Keratinocyte (primary cell): Measurements from ENCODE around the gene MYO1D. TPM values are rescaled to one million over a fixed set of nuclear protein-coding genes. Genes with fewer than 3 reads are reported as not detected.

Source experiments
- DNase-seq: peaks from one replicate; pipeline ENCODE4 v3.0.0-alpha.2; 2011; ENCODE audit warnings: low read depth, missing footprints, low spot score
- FAIRE-seq: peaks from 2 replicates; lab custom pipeline; 2011; peaks lifted over from hg19 to GRCh38; lab: Jason Lieb, UNC
- H2AFZ ChIP-seq: 2 replicates; pipeline ENCODE4 v1.6.0; 2012; ENCODE audit warnings: low read length, control low read depth, inconsistent platforms; ENCODE audit not compliant: control insufficient read depth
- H3K27ac ChIP-seq: 2 replicates; pipeline ENCODE4 v1.5.1; 2011; ENCODE audit warnings: low read length; ENCODE audit not compliant: control insufficient read depth, insufficient read depth
- H3K27me3 ChIP-seq: 3 replicates; pipeline ENCODE4 v1.6.0; 2011; ENCODE audit warnings: low read length; ENCODE audit not compliant: control insufficient read depth, insufficient read depth; ENCODE audit errors: extremely low read depth
- H3K36me3 ChIP-seq, 2 experiments: 2 replicates in 1 of 2; 3 replicates in 1 of 2; pipeline ENCODE4 v1.5.1; 2011; ENCODE audit warnings: low read length in 2 of 2, mild to moderate bottlenecking in 1 of 2; ENCODE audit not compliant: control insufficient read depth in 2 of 2, insufficient read depth in 2 of 2; ENCODE audit errors: extremely low read depth in 1 of 2
- H3K4me1 ChIP-seq: 3 replicates; pipeline ENCODE4 v1.5.1; 2011; ENCODE audit warnings: low read length; ENCODE audit not compliant: control insufficient read depth, insufficient read depth; ENCODE audit errors: extremely low read depth
- H3K4me2 ChIP-seq: 3 replicates; pipeline ENCODE4 v1.6.0; 2011; ENCODE audit warnings: low read depth, low read length; ENCODE audit not compliant: control insufficient read depth, insufficient read depth; ENCODE audit errors: extremely low read depth
- H3K4me3 ChIP-seq, 3 experiments: fragments of 200-600 bp in 1 of 3; sonication (generic) in 1 of 3; 2 replicates in 2 of 3; 3 replicates in 1 of 3; pipeline ENCODE4 v1.5.1; 2011 to 2016; ENCODE audit warnings: low read length in 3 of 3, mild to moderate bottlenecking in 3 of 3, control low read depth in 2 of 3, inconsistent platforms in 1 of 3, low read depth in 1 of 3, mixed read lengths in 1 of 3, mixed run types in 1 of 3, moderate library complexity in 1 of 3; ENCODE audit not compliant: control insufficient read depth in 2 of 3, insufficient read depth in 2 of 3; ENCODE audit errors: extremely low read depth in 1 of 3
- H3K79me2 ChIP-seq: 2 replicates; pipeline ENCODE4 v1.6.0; 2012; ENCODE audit warnings: low read length; ENCODE audit not compliant: control insufficient read depth, insufficient read depth
- H3K9ac ChIP-seq: 3 replicates; pipeline ENCODE4 v1.6.0; 2011; ENCODE audit warnings: low read length; ENCODE audit not compliant: control insufficient read depth, insufficient read depth; ENCODE audit errors: extremely low read depth
- H3K9me1 ChIP-seq: 3 replicates; pipeline ENCODE4 v1.6.0; 2011; ENCODE audit warnings: low read length; ENCODE audit not compliant: control insufficient read depth, insufficient read depth; ENCODE audit errors: extremely low read depth
- H3K9me3 ChIP-seq: 2 replicates; pipeline ENCODE4 v1.5.1; 2012; ENCODE audit warnings: low read depth, low read length; ENCODE audit not compliant: control insufficient read depth
- H4K20me1 ChIP-seq: 3 replicates; pipeline ENCODE4 v1.6.0; 2011; ENCODE audit warnings: low read length; ENCODE audit not compliant: control insufficient read depth, insufficient read depth; ENCODE audit errors: extremely low read depth
- EZH2 ChIP-seq: IDR thresholded peaks from one replicate; pipeline ENCODE4 v1.6.1; 2012; ENCODE audit warnings: inconsistent platforms, mild to moderate bottlenecking, low read length, moderate library complexity
- dilution Hi-C: fragments of 300-500 bp; cut with MboI; formaldehyde crosslinking; loops from one replicate; pipeline ENCODE4 v1.7.0; 2020; ENCODE audit warnings: low sequenced_read_pairs; ENCODE audit not compliant: extremely low pct_ligation_motif_present
- polyA plus RNA-seq, 5 experiments: library from polyadenylated mRNA; depleted of rRNA in 3 of 5; stranded (reverse) in 3 of 5; stranded (forward) in 1 of 5; unstranded in 1 of 5; fragments of >200 nt; gene quantifications; 1 replicate in 1 of 5; 2 replicates in 3 of 5; 3 replicates in 1 of 5; pipeline versions ENCODE4 v1.2.1 to v1.2.3, GENCODE V29; 2011 to 2012; ENCODE audit warnings: missing spikeins in 2 of 5, low read depth in 1 of 5, low replicate concordance in 1 of 5
- TF ChIP-seq, protein P1 (sequence below), 3 experiments: IDR thresholded peaks in 1 of 3; conservative IDR thresholded peaks in 1 of 3; optimal IDR thresholded peaks in 1 of 3; 2 replicates in 2 of 3; 3 replicates in 1 of 3; pipeline versions ENCODE3 to v1.5.1; 2011; ENCODE audit warnings: low read length in 3 of 3, mild to moderate bottlenecking in 3 of 3, moderate library complexity in 2 of 3, control low read depth in 1 of 3, inconsistent platforms in 1 of 3; ENCODE audit not compliant: insufficient read depth in 2 of 3; ENCODE audit errors: extremely low read depth in 1 of 3

The MYO1D gene
- polyA plus RNA-seq, 1 donor (not counting 4 experiments of a cell fraction or from before 2014, with no cell fraction given): 33.7 TPM

GRCh38 chr17:32658470-32659418, 218.2 kb downstream of the MYO1D start:
- Histone ChIP-seq H3K36me3 (peaks cover 3 to 7% of the 10 kb centered on the region in 2 experiments), H4K20me1 (no peaks in the 10 kb centered on the region), H3K9me1 (no peaks in the 10 kb centered on the region), H3K27ac (no peak overlapping the region), H3K4me1 (no peaks in the 10 kb centered on the region), H3K9ac (no peak overlapping the region), H3K4me3 (no peak overlapping the region), H3K27me3 (no peaks in the 10 kb centered on the region), H2AFZ (no peak overlapping the region), H3K9me3 (no peaks in the 10 kb centered on the region), H3K79me2 (no peaks in the 10 kb centered on the region), H3K4me2 (no peak overlapping the region)
- dilution Hi-C loops: no loop called here
- DNase-seq (no peak), FAIRE-seq (no peak)
- TF ChIP-seq, protein P1, sequence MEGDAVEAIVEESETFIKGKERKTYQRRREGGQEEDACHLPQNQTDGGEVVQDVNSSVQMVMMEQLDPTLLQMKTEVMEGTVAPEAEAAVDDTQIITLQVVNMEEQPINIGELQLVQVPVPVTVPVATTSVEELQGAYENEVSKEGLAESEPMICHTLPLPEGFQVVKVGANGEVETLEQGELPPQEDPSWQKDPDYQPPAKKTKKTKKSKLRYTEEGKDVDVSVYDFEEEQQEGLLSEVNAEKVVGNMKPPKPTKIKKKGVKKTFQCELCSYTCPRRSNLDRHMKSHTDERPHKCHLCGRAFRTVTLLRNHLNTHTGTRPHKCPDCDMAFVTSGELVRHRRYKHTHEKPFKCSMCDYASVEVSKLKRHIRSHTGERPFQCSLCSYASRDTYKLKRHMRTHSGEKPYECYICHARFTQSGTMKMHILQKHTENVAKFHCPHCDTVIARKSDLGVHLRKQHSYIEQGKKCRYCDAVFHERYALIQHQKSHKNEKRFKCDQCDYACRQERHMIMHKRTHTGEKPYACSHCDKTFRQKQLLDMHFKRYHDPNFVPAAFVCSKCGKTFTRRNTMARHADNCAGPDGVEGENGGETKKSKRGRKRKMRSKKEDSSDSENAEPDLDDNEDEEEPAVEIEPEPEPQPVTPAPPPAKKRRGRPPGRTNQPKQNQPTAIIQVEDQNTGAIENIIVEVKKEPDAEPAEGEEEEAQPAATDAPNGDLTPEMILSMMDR (optimal IDR thresholded peaks at IDR 0.05 in 1 of 3, IDR thresholded peaks at IDR 0.05 in 1 of 3, conservative IDR thresholded peaks at IDR 0.05 in 1 of 3; ENCODE audit: extremely low read depth in 1 of 3, insufficient read depth in 2 of 3, low read length in 3 of 3): no peak
- TF ChIP-seq EZH2: no peak

GRCh38 chr17:32656886-32657285, 220.0 kb downstream of the MYO1D start:
- no peak overlapping the region for H3K9ac ChIP-seq
- no peak overlapping the region for H2AFZ ChIP-seq
- peaks cover 5 to 9% of the 10 kb centered on the region in 2 experiments for H3K36me3 ChIP-seq
- H4K20me1 ChIP-seq: no peaks in the 10 kb centered on the region
- no peak for TF ChIP-seq EZH2
- TF ChIP-seq, protein P1 (optimal IDR thresholded peaks at IDR 0.05 in 1 of 3, IDR thresholded peaks at IDR 0.05 in 1 of 3, conservative IDR thresholded peaks at IDR 0.05 in 1 of 3; ENCODE audit: extremely low read depth in 1 of 3, insufficient read depth in 2 of 3, low read length in 3 of 3): no peak
- H3K4me1 ChIP-seq: no peaks in the 10 kb centered on the region
- no peaks in the 10 kb centered on the region for H3K27me3 ChIP-seq
- H3K9me1 ChIP-seq: no peaks in the 10 kb centered on the region
- H3K4me3 ChIP-seq: no peak overlapping the region
- no peak overlapping the region for H3K4me2 ChIP-seq
- no peak for FAIRE-seq
- H3K79me2 ChIP-seq: no peaks in the 10 kb centered on the region
- dilution Hi-C loops: no loop called here
- H3K27ac ChIP-seq: no peak overlapping the region
- no peaks in the 10 kb centered on the region for H3K9me3 ChIP-seq
- no peak for DNase-seq
